ENCODE measurements around the gene DACT3.

The DACT3 gene

GRCh38 chr19:46661020-46661731 lies at the start of gene DACT3:
Gene DACT3, minus strand, starts transcription at chr19:46661182. Its CDS starts 118 bp downstream, at chr19:46661064.
- peak; percentile 100 for DNase-seq (ENCODE audit: low read depth, low spot score)

GRCh38 chr19:46710687-46711086 lies 49.7 kb upstream of the DACT3 start:
- no peak for DNase-seq (ENCODE audit: low read depth, low spot score)

GRCh38 chr19:46704379-46705076 lies 43.5 kb upstream of the DACT3 start:
- no peak for DNase-seq (ENCODE audit: low read depth, low spot score)

- DNase-seq (ENCODE audit: low read depth, low spot score) = no peak
Observed at GRCh38 chr19:46700704-46701103, 39.7 kb upstream of the DACT3 start.

GRCh38 chr19:46698395-46699321 lies 37.7 kb upstream of the DACT3 start:
- no peak for DNase-seq (ENCODE audit: low read depth, low spot score)

GRCh38 chr19:46697204-46697960 lies 36.4 kb upstream of the DACT3 start:
- DNase-seq (ENCODE audit: low read depth, low spot score) = no peak

- no peak for DNase-seq (ENCODE audit: low read depth, low spot score)
Observed at GRCh38 chr19:46696866-46697203, 35.9 kb upstream of the DACT3 start.

GRCh38 chr19:46696052-46696451 lies 35.1 kb upstream of the DACT3 start:
- DNase-seq (ENCODE audit: low read depth, low spot score) = no peak

GRCh38 chr19:46693760-46694159 lies 32.8 kb upstream of the DACT3 start:
- DNase-seq (ENCODE audit: low read depth, low spot score) = no peak

- no peak for DNase-seq (ENCODE audit: low read depth, low spot score)
Observed at GRCh38 chr19:46692918-46693722, 32.1 kb upstream of the DACT3 start.

GRCh38 chr19:46691948-46692347 lies 31.0 kb upstream of the DACT3 start:
- DNase-seq (ENCODE audit: low read depth, low spot score) = no peak

GRCh38 chr19:46691104-46691503 lies 30.1 kb upstream of the DACT3 start:
- no peak for DNase-seq (ENCODE audit: low read depth, low spot score)

- DNase-seq (ENCODE audit: low read depth, low spot score) = no peak
Observed at GRCh38 chr19:46689358-46689757, 28.4 kb upstream of the DACT3 start.

- DNase-seq (ENCODE audit: low read depth, low spot score) = no peak
Observed at GRCh38 chr19:46687438-46688145, 26.6 kb upstream of the DACT3 start.

GRCh38 chr19:46685189-46685588 lies 24.2 kb upstream of the DACT3 start:
- DNase-seq (ENCODE audit: low read depth, low spot score) = no peak

- no peak for DNase-seq (ENCODE audit: low read depth, low spot score)
Observed at GRCh38 chr19:46678110-46678732, 17.2 kb upstream of the DACT3 start.

- no peak for DNase-seq (ENCODE audit: low read depth, low spot score)
Observed at GRCh38 chr19:46674416-46675178, 13.6 kb upstream of the DACT3 start.

GRCh38 chr19:46670813-46671212 lies 9.8 kb upstream of the DACT3 start:
- no peak for DNase-seq (ENCODE audit: low read depth, low spot score)

- no peak for DNase-seq (ENCODE audit: low read depth, low spot score)
Observed at GRCh38 chr19:46668662-46669061, 7.7 kb upstream of the DACT3 start.
